ENCODE measurements around the gene TK2.

- TF ChIP-seq CTCF (IDR thresholded peaks at IDR 0.05 in 8 of 11, conservative IDR thresholded peaks at IDR 0.05 in 3 of 11): no peak
- no peak for TF ChIP-seq POLR2A (IDR thresholded peaks at IDR 0.05)
These were observed 33.5 kb downstream of the TK2 start for GRCh38 chr16:66516509-66516807.
